CD4-positive, alpha-beta memory T cell (primary cell): ENCODE data around the gene KIRREL3. TPM values are rescaled to one million over a fixed set of nuclear protein-coding genes. Genes with fewer than 3 reads are reported as not detected.

Source experiments
- CTCF ChIA-PET: fragments of 350-600 bp; sonication (Branson Sonifier 250); formaldehyde crosslinking; loops from one replicate; lab custom pipeline; 2021; ENCODE audit warnings: inconsistent platforms; ENCODE audit not compliant: partially characterized antibody; lab: Charles Lee
- POLR2A ChIA-PET: fragments of 350-600 bp; sonication (Branson Sonifier 250); formaldehyde crosslinking; loops from one replicate; lab custom pipeline; 2021; ENCODE audit not compliant: partially characterized antibody; lab: Charles Lee
- DNase-seq, 5 donors: peaks; one replicate each; pipeline versions ENCODE4 v3.0.0 to v3.0.0-alpha.2; 2020 to 2022; ENCODE audit warnings: mixed read lengths in 1 of 5
- H3K27ac ChIP-seq: one replicate; pipeline ENCODE4 v1.7.0; 2013; ENCODE audit warnings: low read depth, low read length
- H3K27me3 ChIP-seq: 2 replicates; pipeline ENCODE4 v1.7.0; 2013; ENCODE audit warnings: mild to moderate bottlenecking, low read length, moderate library complexity; ENCODE audit not compliant: insufficient read depth
- H3K36me3 ChIP-seq: 2 replicates; pipeline ENCODE4 v1.7.0; 2013; ENCODE audit warnings: mild to moderate bottlenecking, low read length, moderate library complexity; ENCODE audit not compliant: insufficient read depth
- H3K4me1 ChIP-seq: 2 replicates; pipeline ENCODE4 v1.7.0; 2013; ENCODE audit warnings: mild to moderate bottlenecking, low read length, moderate library complexity; ENCODE audit not compliant: insufficient read depth
- H3K4me3 ChIP-seq, 2 donors: one replicate each; pipeline ENCODE4 v1.7.0; 2013; ENCODE audit warnings: low read length in 2 of 2, mild to moderate bottlenecking in 1 of 2
- H3K9me3 ChIP-seq, 2 donors: one replicate each; pipeline ENCODE4 v1.7.0; 2013; ENCODE audit warnings: low read length in 2 of 2, control low read depth in 1 of 2; ENCODE audit not compliant: control insufficient read depth in 1 of 2
- H3K27ac Mint-ChIP-seq, 7 donors: one replicate each; pipeline ENCODE4 v1.8.0; 2020 to 2021; ENCODE audit warnings: mixed read lengths in 7 of 7, mild to moderate bottlenecking in 6 of 7, inconsistent platforms in 3 of 7, moderate library complexity in 3 of 7
- H3K27me3 Mint-ChIP-seq, 2 donors: one replicate each; pipeline ENCODE4 v1.8.0; 2020 to 2021; ENCODE audit warnings: mixed read lengths in 2 of 2
- H3K36me3 Mint-ChIP-seq, 2 donors: one replicate each; pipeline ENCODE4 v1.8.0; 2020 to 2021; ENCODE audit warnings: mixed read lengths in 2 of 2, inconsistent platforms in 1 of 2, mild to moderate bottlenecking in 1 of 2
- H3K4me1 Mint-ChIP-seq, 4 donors: one replicate each; pipeline ENCODE4 v1.8.0; 2020 to 2021; ENCODE audit warnings: mixed read lengths in 4 of 4, mild to moderate bottlenecking in 1 of 4
- H3K4me3 Mint-ChIP-seq, 8 donors: one replicate each; pipeline ENCODE4 v1.8.0; 2020 to 2021; ENCODE audit warnings: mixed read lengths in 8 of 8, mild to moderate bottlenecking in 7 of 8, moderate library complexity in 6 of 8, inconsistent platforms in 3 of 8
- H3K9me3 Mint-ChIP-seq, 8 donors: one replicate each; pipeline ENCODE4 v1.8.0; 2020 to 2021; ENCODE audit warnings: mixed read lengths in 8 of 8, mild to moderate bottlenecking in 5 of 8, inconsistent platforms in 3 of 8, moderate library complexity in 1 of 8
- intact Hi-C: fragments of 100-400 bp; cut with micrococcal nuclease; formaldehyde crosslinking; loops from one replicate; pipeline ENCODE4 v1.15.1; 2023
- polyA plus RNA-seq, 2 donors: library from polyadenylated mRNA; unstranded; fragments of 300-500 nt; fragmentation: Illumina TruSeq; gene quantifications; one replicate each; pipeline ENCODE4 v1.2.3, GENCODE V29; 2021
- total RNA-seq, 2 experiments: library from RNA; stranded (reverse); gene quantifications; one replicate each; pipeline ENCODE4 v1.2.3, GENCODE V29; 2021

KIRREL3 gene
- total and polyA plus RNA-seq, 4 experiments from 2014 or later = not detected

GRCh38 chr11:126702987-126703386 is 297.6 kb downstream of the KIRREL3 start:
- intact Hi-C loops = no loop called here
- H3K9me3 Mint-ChIP-seq = no peaks in the 10 kb centered on the region
- no peak overlapping the region for H3K27ac Mint-ChIP-seq
- no peaks in the 10 kb centered on the region for H3K4me1 ChIP-seq
- no peaks in the 10 kb centered on the region for H3K27me3 Mint-ChIP-seq
- H3K27me3 ChIP-seq = no peaks in the 10 kb centered on the region
- no peaks in the 10 kb centered on the region for H3K36me3 ChIP-seq
- H3K4me3 Mint-ChIP-seq = no peak overlapping the region
- no peaks in the 10 kb centered on the region for H3K9me3 ChIP-seq
- H3K4me3 ChIP-seq = no peak overlapping the region
- H3K4me1 Mint-ChIP-seq = no peaks in the 10 kb centered on the region
- H3K36me3 Mint-ChIP-seq = no peaks in the 10 kb centered on the region
- no peak for DNase-seq
- CTCF ChIA-PET = no interaction called here
- no peak overlapping the region for H3K27ac ChIP-seq
- POLR2A ChIA-PET = no interaction called here

- Histone ChIP-seq H3K36me3 (no peaks in the 10 kb centered on the region), H3K27me3 (no peaks in the 10 kb centered on the region), H3K4me1 (no peaks in the 10 kb centered on the region), H3K9me3 (no peaks in the 10 kb centered on the region), H3K4me3 (no peak overlapping the region), H3K27ac (no peak overlapping the region)
- H3K4me1 Mint-ChIP-seq = no peaks in the 10 kb centered on the region
- no peaks in the 10 kb centered on the region for H3K36me3 Mint-ChIP-seq
- no peaks in the 10 kb centered on the region for H3K27me3 Mint-ChIP-seq
- no peak for DNase-seq
- H3K9me3 Mint-ChIP-seq = peaks cover 0 to 1% (median 0%) of the 10 kb centered on the region in 8 donors
- ChIA-PET POLR2A (no interaction called here), CTCF (no interaction called here)
- intact Hi-C loops = no loop called here
- H3K27ac Mint-ChIP-seq = no peak overlapping the region
- no peak overlapping the region for H3K4me3 Mint-ChIP-seq
Observed at GRCh38 chr11:126702165-126702720, 298.3 kb downstream of the KIRREL3 start.

- POLR2A ChIA-PET = no interaction called here
- DNase-seq = no peak
- Histone ChIP-seq H3K27ac (no peak overlapping the region), H3K27me3 (no peaks in the 10 kb centered on the region), H3K4me1 (no peaks in the 10 kb centered on the region), H3K4me3 (no peak overlapping the region), H3K36me3 (no peaks in the 10 kb centered on the region), H3K9me3 (no peaks in the 10 kb centered on the region)
- Mint-ChIP-seq H3K27ac (no peak overlapping the region), H3K4me3 (no peak overlapping the region), H3K27me3 (no peaks in the 10 kb centered on the region), H3K9me3 (peaks cover 0 to 1% (median 0%) of the 10 kb centered on the region in 8 donors), H3K36me3 (no peaks in the 10 kb centered on the region), H3K4me1 (no peaks in the 10 kb centered on the region)
- intact Hi-C loops = no loop called here
- CTCF ChIA-PET = no interaction called here
Observed at GRCh38 chr11:126701520-126701897, 299.1 kb downstream of the KIRREL3 start.

- intact Hi-C loops = no loop called here
- DNase-seq = no peak
- Histone ChIP-seq H3K4me3 (no peak overlapping the region), H3K27ac (no peak overlapping the region), H3K4me1 (no peaks in the 10 kb centered on the region), H3K36me3 (no peaks in the 10 kb centered on the region), H3K9me3 (no peaks in the 10 kb centered on the region), H3K27me3 (no peaks in the 10 kb centered on the region)
- H3K36me3 Mint-ChIP-seq = no peaks in the 10 kb centered on the region
- H3K4me1 Mint-ChIP-seq = no peaks in the 10 kb centered on the region
- no peak overlapping the region for H3K4me3 Mint-ChIP-seq
- H3K27me3 Mint-ChIP-seq = peaks cover 0 to 3% of the 10 kb centered on the region in 2 donors
- POLR2A ChIA-PET = no interaction called here
- H3K9me3 Mint-ChIP-seq = peaks cover 0 to 4% (median 0%) of the 10 kb centered on the region in 8 donors
- CTCF ChIA-PET = no interaction called here
- no peak overlapping the region for H3K27ac Mint-ChIP-seq
Observed at GRCh38 chr11:126700768-126701519, 299.6 kb downstream of the KIRREL3 start.

- Histone ChIP-seq H3K4me3 (no peak overlapping the region), H3K27me3 (no peaks in the 10 kb centered on the region), H3K9me3 (no peaks in the 10 kb centered on the region), H3K27ac (no peak overlapping the region), H3K4me1 (no peaks in the 10 kb centered on the region), H3K36me3 (no peaks in the 10 kb centered on the region)
- CTCF ChIA-PET = no interaction called here
- no peak for DNase-seq
- no peak overlapping the region for H3K27ac Mint-ChIP-seq
- H3K4me3 Mint-ChIP-seq = no peak overlapping the region
- intact Hi-C loops = no loop called here
- peaks cover 0 to 3% of the 10 kb centered on the region in 2 donors for H3K27me3 Mint-ChIP-seq
- H3K36me3 Mint-ChIP-seq = no peaks in the 10 kb centered on the region
- POLR2A ChIA-PET = no interaction called here
- peaks cover 0 to 4% (median 0%) of the 10 kb centered on the region in 8 donors for H3K9me3 Mint-ChIP-seq
- no peaks in the 10 kb centered on the region for H3K4me1 Mint-ChIP-seq
Observed at GRCh38 chr11:126698576-126698975, 302.0 kb downstream of the KIRREL3 start.

- H3K9me3 ChIP-seq = no peaks in the 10 kb centered on the region
- ChIA-PET CTCF (no interaction called here), POLR2A (no interaction called here)
- no peak overlapping the region for H3K4me3 ChIP-seq
- H3K4me3 Mint-ChIP-seq = no peak overlapping the region
- no peaks in the 10 kb centered on the region for H3K27me3 ChIP-seq
- peaks cover 0 to 4% (median 0%) of the 10 kb centered on the region in 8 donors for H3K9me3 Mint-ChIP-seq
- H3K4me1 ChIP-seq = no peaks in the 10 kb centered on the region
- no peaks in the 10 kb centered on the region for H3K36me3 Mint-ChIP-seq
- no peak for DNase-seq
- peaks cover 0 to 3% of the 10 kb centered on the region in 2 donors for H3K27me3 Mint-ChIP-seq
- H3K4me1 Mint-ChIP-seq = no peaks in the 10 kb centered on the region
- intact Hi-C loops = no loop called here
- H3K27ac Mint-ChIP-seq = no peak overlapping the region
- no peaks in the 10 kb centered on the region for H3K36me3 ChIP-seq
- H3K27ac ChIP-seq = no peak overlapping the region
Observed at GRCh38 chr11:126697936-126698335, 302.6 kb downstream of the KIRREL3 start.

- Histone ChIP-seq H3K27ac (no peak overlapping the region), H3K27me3 (no peaks in the 10 kb centered on the region), H3K4me1 (no peaks in the 10 kb centered on the region), H3K4me3 (no peak overlapping the region), H3K9me3 (no peaks in the 10 kb centered on the region), H3K36me3 (no peaks in the 10 kb centered on the region)
- Mint-ChIP-seq H3K36me3 (no peaks in the 10 kb centered on the region), H3K9me3 (peaks cover 0 to 5% (median 0%) of the 10 kb centered on the region in 8 donors), H3K27ac (no peak overlapping the region), H3K27me3 (peaks cover 0 to 3% of the 10 kb centered on the region in 2 donors), H3K4me3 (no peak overlapping the region), H3K4me1 (no peaks in the 10 kb centered on the region)
- ChIA-PET CTCF (no interaction called here), POLR2A (no interaction called here)
- no peak for DNase-seq
- intact Hi-C loops = no loop called here
Observed at GRCh38 chr11:126696982-126697381, 303.6 kb downstream of the KIRREL3 start.
